SK-N-SH treated with all-trans-retinoic acid at 6 μM for 48 hours (cell line): ENCODE results near the gene PTPRN2.

ENCODE experiments used
- CSDC2 ChIP-seq: fragments of 250-450 bp; sonication (Bioruptor Pico); IDR thresholded peaks from 2 replicates; pipeline ENCODE4 v1.5.0; 2020; ENCODE audit warnings: mild to moderate bottlenecking, moderate library complexity
- ISL1 ChIP-seq: fragments of 250-450 bp; sonication (Bioruptor Pico); IDR thresholded peaks from 2 replicates; pipeline ENCODE4 v2.1.2; 2022; ENCODE audit warnings: mild to moderate bottlenecking, moderate library complexity
- RARB ChIP-seq: fragments of 250-450 bp; sonication (Bioruptor Pico); IDR thresholded peaks from 2 replicates; pipeline ENCODE4 v1.8.0; 2021; ENCODE audit warnings: mild to moderate bottlenecking, moderate library complexity
- ZC3H10 ChIP-seq: fragments of 250-450 bp; sonication (Bioruptor Pico); IDR thresholded peaks from 2 replicates; pipeline ENCODE4 v1.5.1; 2021; ENCODE audit warnings: mild to moderate bottlenecking, moderate library complexity
- ZFP3 ChIP-seq: fragments of 250-450 bp; sonication (Bioruptor Pico); IDR thresholded peaks from 2 replicates; pipeline ENCODE4 v1.5.0; 2020; ENCODE audit warnings: mild to moderate bottlenecking, moderate library complexity
- ZFP30 ChIP-seq: fragments of 450-650 bp; formaldehyde crosslinking; IDR thresholded peaks from 2 replicates; pipeline ENCODE4 v1.5.0; 2022; ENCODE audit warnings: mild to moderate bottlenecking, moderate library complexity
- ZNF565 ChIP-seq: fragments of 450-650 bp; formaldehyde crosslinking; conservative IDR thresholded peaks from 2 replicates; pipeline ENCODE4 v1.5.0; 2020; ENCODE audit warnings: low read depth, mild to moderate bottlenecking, moderate library complexity
- TF ChIP-seq, protein P1 (sequence below): fragments of 250-450 bp; sonication (Bioruptor Pico); IDR thresholded peaks from 2 replicates; pipeline ENCODE4 v1.5.0; 2020; ENCODE audit warnings: mild to moderate bottlenecking, moderate library complexity
- TF ChIP-seq, protein P2 (sequence below): fragments of 250-450 bp; sonication (Bioruptor Pico); IDR thresholded peaks from 2 replicates; pipeline ENCODE4 v1.8.0; 2021; ENCODE audit warnings: low read depth, mild to moderate bottlenecking, moderate library complexity, borderline replicate concordance

DNA sequence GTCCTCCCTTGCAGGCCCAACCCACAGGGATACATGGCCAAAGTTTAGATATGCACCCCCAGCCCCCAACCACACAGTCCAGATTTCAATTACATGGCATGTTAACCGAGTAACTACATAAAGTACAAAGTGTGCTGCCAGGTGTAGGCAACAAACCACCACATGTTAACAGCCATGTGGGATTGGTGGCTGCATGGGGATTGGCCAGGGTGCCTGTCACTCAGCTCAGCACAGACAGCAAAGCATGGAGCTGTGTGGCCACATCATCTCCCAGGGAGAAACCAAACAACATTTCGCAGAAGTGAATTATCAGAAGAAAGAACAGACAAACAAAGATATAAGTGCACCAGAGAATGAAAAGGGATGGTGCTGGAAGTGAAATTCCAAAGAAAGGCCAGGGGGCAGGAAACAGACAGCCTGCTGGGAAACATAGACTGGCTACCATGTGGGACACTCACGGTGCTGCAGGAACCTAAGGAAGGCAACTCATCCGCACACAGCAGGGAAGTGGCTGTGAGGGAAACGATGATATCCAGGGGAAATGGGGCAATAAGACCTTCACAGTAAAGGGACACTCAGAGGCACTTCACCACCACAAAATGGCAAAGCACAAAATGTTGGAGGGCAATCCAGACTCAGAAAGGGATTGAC lies 171.2 kb downstream of the PTPRN2 start:
- no peak for TF ChIP-seq ZFP30 (CRISPR knock-in tag)
- TF ChIP-seq CSDC2 (CRISPR knock-in tag): no peak
- no peak for TF ChIP-seq RARB
- TF ChIP-seq ZNF565 (CRISPR knock-in tag): no peak
- TF ChIP-seq, protein P1, sequence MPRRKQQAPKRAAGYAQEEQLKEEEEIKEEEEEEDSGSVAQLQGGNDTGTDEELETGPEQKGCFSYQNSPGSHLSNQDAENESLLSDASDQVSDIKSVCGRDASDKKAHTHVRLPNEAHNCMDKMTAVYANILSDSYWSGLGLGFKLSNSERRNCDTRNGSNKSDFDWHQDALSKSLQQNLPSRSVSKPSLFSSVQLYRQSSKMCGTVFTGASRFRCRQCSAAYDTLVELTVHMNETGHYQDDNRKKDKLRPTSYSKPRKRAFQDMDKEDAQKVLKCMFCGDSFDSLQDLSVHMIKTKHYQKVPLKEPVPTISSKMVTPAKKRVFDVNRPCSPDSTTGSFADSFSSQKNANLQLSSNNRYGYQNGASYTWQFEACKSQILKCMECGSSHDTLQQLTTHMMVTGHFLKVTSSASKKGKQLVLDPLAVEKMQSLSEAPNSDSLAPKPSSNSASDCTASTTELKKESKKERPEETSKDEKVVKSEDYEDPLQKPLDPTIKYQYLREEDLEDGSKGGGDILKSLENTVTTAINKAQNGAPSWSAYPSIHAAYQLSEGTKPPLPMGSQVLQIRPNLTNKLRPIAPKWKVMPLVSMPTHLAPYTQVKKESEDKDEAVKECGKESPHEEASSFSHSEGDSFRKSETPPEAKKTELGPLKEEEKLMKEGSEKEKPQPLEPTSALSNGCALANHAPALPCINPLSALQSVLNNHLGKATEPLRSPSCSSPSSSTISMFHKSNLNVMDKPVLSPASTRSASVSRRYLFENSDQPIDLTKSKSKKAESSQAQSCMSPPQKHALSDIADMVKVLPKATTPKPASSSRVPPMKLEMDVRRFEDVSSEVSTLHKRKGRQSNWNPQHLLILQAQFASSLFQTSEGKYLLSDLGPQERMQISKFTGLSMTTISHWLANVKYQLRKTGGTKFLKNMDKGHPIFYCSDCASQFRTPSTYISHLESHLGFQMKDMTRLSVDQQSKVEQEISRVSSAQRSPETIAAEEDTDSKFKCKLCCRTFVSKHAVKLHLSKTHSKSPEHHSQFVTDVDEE (CRISPR knock-in tag): no peak
- no peak for TF ChIP-seq ISL1 (CRISPR knock-in tag)
- no peak for TF ChIP-seq ZC3H10 (CRISPR knock-in tag)
- TF ChIP-seq, protein P2, sequence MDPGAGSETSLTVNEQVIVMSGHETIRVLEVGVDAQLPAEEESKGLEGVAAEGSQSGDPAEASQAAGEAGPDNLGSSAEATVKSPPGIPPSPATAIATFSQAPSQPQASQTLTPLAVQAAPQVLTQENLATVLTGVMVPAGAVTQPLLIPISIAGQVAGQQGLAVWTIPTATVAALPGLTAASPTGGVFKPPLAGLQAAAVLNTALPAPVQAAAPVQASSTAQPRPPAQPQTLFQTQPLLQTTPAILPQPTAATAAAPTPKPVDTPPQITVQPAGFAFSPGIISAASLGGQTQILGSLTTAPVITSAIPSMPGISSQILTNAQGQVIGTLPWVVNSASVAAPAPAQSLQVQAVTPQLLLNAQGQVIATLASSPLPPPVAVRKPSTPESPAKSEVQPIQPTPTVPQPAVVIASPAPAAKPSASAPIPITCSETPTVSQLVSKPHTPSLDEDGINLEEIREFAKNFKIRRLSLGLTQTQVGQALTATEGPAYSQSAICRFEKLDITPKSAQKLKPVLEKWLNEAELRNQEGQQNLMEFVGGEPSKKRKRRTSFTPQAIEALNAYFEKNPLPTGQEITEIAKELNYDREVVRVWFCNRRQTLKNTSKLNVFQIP (CRISPR knock-in tag): no peak
- no peak for TF ChIP-seq ZFP3
